Mesendoderm (in vitro differentiated cells): ENCODE measurements around the gene SOS1.
"Not testable (repeated sequence)": the region's sequence is repeated elsewhere in the genome, so short reads cannot be mapped to it uniquely, and the experiment has no call there.

ENCODE experiments used
- DNase-seq: peaks from one replicate; pipeline ENCODE4 v3.0.0; 2013
- H2AK5ac ChIP-seq: 2 replicates; pipeline ENCODE4 v1.6.1; 2013; ENCODE audit warnings: low read length, inconsistent platforms
- H2BK120ac ChIP-seq: 2 replicates; pipeline ENCODE4 v1.6.1; 2013; ENCODE audit warnings: low read depth, mild to moderate bottlenecking, low read length, moderate library complexity, mixed read lengths
- H2BK15ac ChIP-seq: replicated peaks from 2 replicates; pipeline ENCODE4 v1.6.1; 2013; ENCODE audit warnings: low read depth, mild to moderate bottlenecking, moderate library complexity
- H2BK5ac ChIP-seq: 2 replicates; pipeline ENCODE4 v1.6.1; 2013; ENCODE audit warnings: low read length, inconsistent platforms
- H3K18ac ChIP-seq: 2 replicates; pipeline ENCODE4 v1.6.1; 2013; ENCODE audit warnings: mild to moderate bottlenecking, low read length, mixed read lengths
- H3K23ac ChIP-seq: one replicate; pipeline ENCODE4 v1.6.1; 2013; ENCODE audit warnings: low read length
- H3K27ac ChIP-seq: 2 replicates; pipeline ENCODE4 v1.5.1; 2013; ENCODE audit warnings: low read depth, mild to moderate bottlenecking, inconsistent platforms, low read length, moderate library complexity
- H3K27me3 ChIP-seq: 2 replicates; pipeline ENCODE4 v1.6.1; 2013; ENCODE audit warnings: low read length, control low read depth, mild to moderate bottlenecking, inconsistent platforms; ENCODE audit not compliant: insufficient read depth, poor library complexity
- H3K36me3 ChIP-seq: 2 replicates; pipeline ENCODE4 v1.6.1; 2013; ENCODE audit warnings: low read length, inconsistent platforms; ENCODE audit not compliant: control insufficient read depth, insufficient read depth
- H3K4ac ChIP-seq: one replicate; pipeline ENCODE4 v1.6.1; 2013; ENCODE audit warnings: low read depth, mild to moderate bottlenecking, low read length, moderate library complexity
- H3K4me1 ChIP-seq: 2 replicates; pipeline ENCODE4 v1.6.1; 2013; ENCODE audit warnings: low read depth, low read length, inconsistent platforms; ENCODE audit not compliant: control insufficient read depth
- H3K4me2 ChIP-seq: 2 replicates; pipeline ENCODE4 v1.6.1; 2013; ENCODE audit warnings: low read length
- H3K4me3 ChIP-seq: 2 replicates; pipeline ENCODE4 v1.5.1; 2013; ENCODE audit warnings: mild to moderate bottlenecking, low read length
- H3K56ac ChIP-seq: one replicate; pipeline ENCODE4 v1.6.1; 2013; ENCODE audit warnings: low read length
- H3K79me1 ChIP-seq: 2 replicates; pipeline ENCODE4 v1.6.1; 2013; ENCODE audit warnings: low read length, inconsistent platforms
- H3K79me2 ChIP-seq: 2 replicates; pipeline ENCODE4 v1.6.1; 2013; ENCODE audit warnings: mild to moderate bottlenecking, low read length; ENCODE audit not compliant: control insufficient read depth, insufficient read depth
- H3K9ac ChIP-seq: 2 replicates; pipeline ENCODE4 v1.6.1; 2013; ENCODE audit warnings: low read length, inconsistent platforms
- H4K5ac ChIP-seq: one replicate; pipeline ENCODE4 v1.6.1; 2013; ENCODE audit warnings: low read length
- H4K8ac ChIP-seq: one replicate; pipeline ENCODE4 v1.6.1; 2013; ENCODE audit warnings: low read depth, mild to moderate bottlenecking, control low read depth, low read length, moderate library complexity
- WGBS: extraction: QIAGEN DNeasy Blood & Tissue Kit; methylation state at CpG from one replicate; pipeline ENCODE4 v1.1.7; 2013; ENCODE audit warnings: low lambda C conversion rate, missing lambda C conversion rate; ENCODE audit not compliant: insufficient coverage; ENCODE audit errors: extremely low coverage; 5-methylcytosine and 5-hydroxymethylcytosine counted together

Gene SOS1

GRCh38 chr2:38945911-38946310 is 174.9 kb downstream of the SOS1 start:
- Histone ChIP-seq H3K36me3 (no peaks in the 10 kb centered on the region), H2BK15ac (no peak overlapping the region), H3K23ac (no peak overlapping the region), H3K4me2 (no peak overlapping the region), H3K27ac (no peak overlapping the region), H3K79me2 (no peaks in the 10 kb centered on the region), H3K4me1 (peaks cover 15% of the 10 kb centered on the region), H3K27me3 (no peaks in the 10 kb centered on the region), H4K8ac (no peak overlapping the region), H3K9ac (no peak overlapping the region), H3K4ac (no peak overlapping the region), H3K56ac (no peak overlapping the region), H2AK5ac (no peak overlapping the region), H3K4me3 (no peak overlapping the region), H2BK5ac (no peak overlapping the region), H4K5ac (no peak overlapping the region), H3K79me1 (no peaks in the 10 kb centered on the region), H3K18ac (no peak overlapping the region), H2BK120ac (no peak overlapping the region)
- no CpG with 5 or more reads among the region's 5 CpGs for WGBS
- DNase-seq: no peak

DNA sequence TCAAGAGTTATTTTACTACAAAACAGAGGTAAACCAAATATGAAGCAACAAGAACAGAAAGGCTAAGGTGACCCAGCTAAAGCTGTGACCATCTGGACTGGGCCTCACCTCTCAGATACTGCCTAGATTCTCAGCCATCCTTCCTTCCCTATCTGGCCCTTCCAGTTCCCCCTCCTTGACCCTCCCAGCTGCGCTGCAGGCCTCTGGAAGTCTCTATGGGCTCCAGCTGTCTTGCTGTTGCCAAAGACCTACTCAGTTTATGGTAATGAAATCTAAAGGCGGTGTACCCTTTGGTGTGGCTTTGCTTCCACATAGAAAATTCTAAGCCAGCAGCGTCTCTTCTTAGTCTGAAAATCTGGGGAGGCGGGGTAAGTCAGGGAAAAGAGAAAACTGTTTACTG is 175.5 kb downstream of the SOS1 start:
- Histone ChIP-seq H4K5ac (no peak overlapping the region), H3K56ac (peak overlapping the region; percentile 56), H3K4me3 (no peak overlapping the region), H2BK120ac (no peak overlapping the region), H3K9ac (no peak overlapping the region), H3K23ac (no peak overlapping the region), H3K27ac (no peak overlapping the region), H3K79me2 (no peaks in the 10 kb centered on the region), H3K4me2 (no peak overlapping the region), H3K18ac (no peak overlapping the region), H2AK5ac (no peak overlapping the region), H2BK15ac (no peak overlapping the region), H3K4ac (no peak overlapping the region), H3K36me3 (no peaks in the 10 kb centered on the region), H2BK5ac (no peak overlapping the region), H3K79me1 (no peaks in the 10 kb centered on the region), H4K8ac (no peak overlapping the region), H3K27me3 (no peaks in the 10 kb centered on the region), H3K4me1 (peaks cover 15% of the 10 kb centered on the region)
- DNase-seq: no peak
- WGBS: no CpG with 5 or more reads among the region's 4 CpGs

- Histone ChIP-seq H2BK5ac (no peak overlapping the region), H3K79me2 (no peaks in the 10 kb centered on the region), H3K4me1 (peaks cover 15% of the 10 kb centered on the region), H2AK5ac (no peak overlapping the region), H3K9ac (no peak overlapping the region), H3K79me1 (no peaks in the 10 kb centered on the region), H3K4ac (no peak overlapping the region), H2BK15ac (no peak overlapping the region), H3K36me3 (no peaks in the 10 kb centered on the region), H3K27me3 (no peaks in the 10 kb centered on the region), H4K5ac (peak overlapping the region; percentile 39), H3K27ac (peak overlapping the region; percentile 12), H3K23ac (no peak overlapping the region), H3K56ac (no peak overlapping the region), H3K4me2 (no peak overlapping the region), H4K8ac (no peak overlapping the region), H3K4me3 (no peak overlapping the region), H2BK120ac (no peak overlapping the region), H3K18ac (no peak overlapping the region)
- peak; percentile 89 for DNase-seq
These were observed 177.1 kb downstream of the SOS1 start for GRCh38 chr2:38943784-38944183.

- no peak for DNase-seq
- no peak overlapping the region for H2BK120ac ChIP-seq
- no peak overlapping the region for H2BK5ac ChIP-seq
- H4K8ac ChIP-seq: no peak overlapping the region
- H3K27me3 ChIP-seq: no peaks in the 10 kb centered on the region
- WGBS: no CpG with 5 or more reads among the region's 1 CpG
- H3K36me3 ChIP-seq: no peaks in the 10 kb centered on the region
- no peak overlapping the region for H3K56ac ChIP-seq
- no peak overlapping the region for H4K5ac ChIP-seq
- no peak overlapping the region for H3K27ac ChIP-seq
- no peak overlapping the region for H3K23ac ChIP-seq
- H2BK15ac ChIP-seq: no peak overlapping the region
- no peak overlapping the region for H3K4ac ChIP-seq
- no peak overlapping the region for H3K4me2 ChIP-seq
- H3K79me2 ChIP-seq: no peaks in the 10 kb centered on the region
- no peak overlapping the region for H2AK5ac ChIP-seq
- H3K4me1 ChIP-seq: peaks cover 14% of the 10 kb centered on the region
- H3K18ac ChIP-seq: no peak overlapping the region
- no peaks in the 10 kb centered on the region for H3K79me1 ChIP-seq
- no peak overlapping the region for H3K9ac ChIP-seq
- H3K4me3 ChIP-seq: no peak overlapping the region
These were observed 180.1 kb downstream of the SOS1 start for GRCh38 chr2:38940746-38941145.

GRCh38 chr2:38937548-38937947 is 183.3 kb downstream of the SOS1 start:
- Histone ChIP-seq H3K4ac (no peak overlapping the region), H3K27ac (no peak overlapping the region)

DNA sequence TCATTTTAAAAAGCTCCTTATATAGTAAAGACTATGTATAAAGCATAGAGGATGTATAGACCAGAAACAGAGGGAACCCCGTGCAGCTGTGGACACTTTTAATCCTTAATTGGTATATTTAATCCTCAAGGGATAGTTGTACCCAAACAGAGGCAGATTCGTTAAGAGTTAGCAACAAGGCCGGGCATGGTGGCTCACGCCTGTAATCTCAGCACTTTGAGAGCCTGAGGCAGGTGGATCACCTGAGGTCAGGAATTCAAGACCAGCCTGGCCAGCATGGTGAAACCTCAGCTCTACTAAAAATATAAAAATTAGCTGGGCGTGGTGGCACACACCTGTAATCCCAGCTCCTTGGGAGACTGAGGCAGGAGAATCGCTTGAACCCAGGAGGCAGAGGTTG is 184.3 kb downstream of the SOS1 start:
- not testable (repeated sequence) for H3K23ac ChIP-seq, H3K56ac ChIP-seq, H4K5ac ChIP-seq, H2BK15ac ChIP-seq, H3K79me1 ChIP-seq, H4K8ac ChIP-seq, H3K9ac ChIP-seq, H3K4me1 ChIP-seq, H2BK120ac ChIP-seq, H3K36me3 ChIP-seq, H2AK5ac ChIP-seq, H3K27ac ChIP-seq, H3K4me2 ChIP-seq, DNase-seq, H2BK5ac ChIP-seq, H3K79me2 ChIP-seq, H3K4ac ChIP-seq, H3K18ac ChIP-seq, H3K4me3 ChIP-seq, H3K27me3 ChIP-seq
- no CpG with 5 or more reads among the region's 6 CpGs for WGBS

More at GRCh38 chr2:38937548-38937947, 183.3 kb downstream of the SOS1 start:
- no peak overlapping the region for H4K5ac ChIP-seq
- H2BK5ac ChIP-seq: no peak overlapping the region
- H3K9ac ChIP-seq: no peak overlapping the region
- no peak overlapping the region for H3K56ac ChIP-seq
- no peak overlapping the region for H2BK15ac ChIP-seq
- no CpG with 5 or more reads among the region's 3 CpGs for WGBS
- no peak overlapping the region for H3K23ac ChIP-seq
- H3K4me1 ChIP-seq: no peaks in the 10 kb centered on the region
- no peak overlapping the region for H4K8ac ChIP-seq
- no peaks in the 10 kb centered on the region for H3K27me3 ChIP-seq
- no peaks in the 10 kb centered on the region for H3K79me1 ChIP-seq
- no peaks in the 10 kb centered on the region for H3K79me2 ChIP-seq
- DNase-seq: no peak
- H3K36me3 ChIP-seq: no peaks in the 10 kb centered on the region
- no peak overlapping the region for H2BK120ac ChIP-seq
- H2AK5ac ChIP-seq: no peak overlapping the region
- H3K4me3 ChIP-seq: no peak overlapping the region
- H3K18ac ChIP-seq: no peak overlapping the region
- no peak overlapping the region for H3K4me2 ChIP-seq
